ENCODE measurements around the gene CHRDL2. TPM values are rescaled to one million over a fixed set of nuclear protein-coding genes. Genes with fewer than 3 reads are reported as not detected.
"Not testable (repeated sequence)": the region's sequence is repeated elsewhere in the genome, so short reads cannot be mapped to it uniquely, and the experiment has no call there.

CHRDL2 gene
- total RNA-seq, 4 donors from 2014 or later = 1.5 to 13.6 (median 1.7) TPM; not detected in 1

- H3K4me1 ChIP-seq = peaks cover 5 to 59% (median 18%) of the 10 kb centered on the region in 3 donors
- H3K27me3 ChIP-seq = no peaks in the 10 kb centered on the region
- WGBS, 2 donors (ENCODE audit: low coverage in 1 of 2) = 63 to 66% methylated on average over 8 to 11 of the region's 15 CpGs
- H3K4me3 ChIP-seq = no peak overlapping the region
- ATAC-seq = no peak
- no peaks in the 10 kb centered on the region for H3K9me3 ChIP-seq
- no peaks in the 10 kb centered on the region for H3K36me3 ChIP-seq
- TF ChIP-seq CTCF (IDR thresholded peaks at IDR 0.05) (no peak), POLR2A (IDR thresholded peaks at IDR 0.05) (no peak), POLR2AphosphoS5 (IDR thresholded peaks at IDR 0.05) (peak; percentile 64), EP300 (IDR thresholded peaks at IDR 0.05) (no peak)
- peak overlapping the region in 2 of 4 donors; percentile 3 to 32 for H3K27ac ChIP-seq
Observed at GRCh38 chr11:74754507-74755252, 23.5 kb upstream of the CHRDL2 start.

- H3K27me3 ChIP-seq = no peaks in the 10 kb centered on the region
- TF ChIP-seq POLR2A (IDR thresholded peaks at IDR 0.05) = no peak
- no peak for TF ChIP-seq EP300 (IDR thresholded peaks at IDR 0.05)
- no peak for TF ChIP-seq POLR2AphosphoS5 (IDR thresholded peaks at IDR 0.05)
- TF ChIP-seq CTCF (IDR thresholded peaks at IDR 0.05) = no peak
- peaks cover 5 to 76% (median 24%) of the 10 kb centered on the region in 3 donors for H3K4me1 ChIP-seq
- no peaks in the 10 kb centered on the region for H3K9me3 ChIP-seq
- no peak overlapping the region for H3K27ac ChIP-seq
- no peaks in the 10 kb centered on the region for H3K36me3 ChIP-seq
- H3K4me3 ChIP-seq = no peak overlapping the region
- 80 to 83% methylated on average over 2 of the region's 2 CpGs for WGBS, 2 donors (ENCODE audit: low coverage in 1 of 2)
- no peak for ATAC-seq
Observed at GRCh38 chr11:74751303-74751702, 20.1 kb upstream of the CHRDL2 start.

- not testable (repeated sequence) for H3K4me3 ChIP-seq, H3K9me3 ChIP-seq, ATAC-seq, H3K36me3 ChIP-seq, H3K27me3 ChIP-seq, H3K27ac ChIP-seq
- peaks cover 5 to 72% (median 24%) of the 10 kb centered on the region in 3 donors for H3K4me1 ChIP-seq
- 93% methylated on average over 10 of the region's 14 CpGs; no CpG with 5 or more reads in 1 of the 2 donors for WGBS, 2 donors (ENCODE audit: low coverage in 1 of 2)
Observed at GRCh38 chr11:74750598-74750997, 19.4 kb upstream of the CHRDL2 start.

GRCh38 chr11:74749965-74750296 lies 18.7 kb upstream of the CHRDL2 start:
- peak overlapping the region; percentile 34 to 97 (median 96) for H3K27ac ChIP-seq
- no peaks in the 10 kb centered on the region for H3K36me3 ChIP-seq
- no peaks in the 10 kb centered on the region for H3K9me3 ChIP-seq
- H3K27me3 ChIP-seq = no peaks in the 10 kb centered on the region
- no peak for ATAC-seq
- 6 to 8% methylated on average over 2 of the region's 2 CpGs for WGBS, 2 donors (ENCODE audit: low coverage in 1 of 2)
- H3K4me3 ChIP-seq = peak overlapping the region; percentile 86 to 90
- peaks cover 5 to 65% (median 24%) of the 10 kb centered on the region in 3 donors for H3K4me1 ChIP-seq
- TF ChIP-seq CTCF (IDR thresholded peaks at IDR 0.05) (no peak), EP300 (IDR thresholded peaks at IDR 0.05) (no peak), POLR2AphosphoS5 (IDR thresholded peaks at IDR 0.05) (no peak), POLR2A (IDR thresholded peaks at IDR 0.05) (no peak)

GRCh38 chr11:74749127-74749964 lies 18.1 kb upstream of the CHRDL2 start:
- ATAC-seq = peak; percentile 66
- peaks cover 5 to 63% (median 19%) of the 10 kb centered on the region in 3 donors for H3K4me1 ChIP-seq
- H3K4me3 ChIP-seq = peak overlapping the region; percentile 86 to 90
- WGBS, 2 donors (ENCODE audit: low coverage in 1 of 2) = 0 to 1% methylated on average over 4 to 7 of the region's 63 CpGs
- H3K27ac ChIP-seq = peak overlapping the region; percentile 71 to 97 (median 96)
- TF ChIP-seq EP300 (IDR thresholded peaks at IDR 0.05) (no peak), CTCF (IDR thresholded peaks at IDR 0.05) (no peak), POLR2A (IDR thresholded peaks at IDR 0.05) (no peak), POLR2AphosphoS5 (IDR thresholded peaks at IDR 0.05) (no peak)
- H3K9me3 ChIP-seq = no peaks in the 10 kb centered on the region
- H3K36me3 ChIP-seq = no peaks in the 10 kb centered on the region
- no peaks in the 10 kb centered on the region for H3K27me3 ChIP-seq
